OCI-LY1 (cell line): ENCODE results near the gene PRTFDC1.

Experiments
- CTCF ChIP-seq: fragments of 200-600 bp; sonication (generic), shearing (Covaris generic); IDR thresholded peaks from 2 replicates; pipeline ENCODE4 v1.5.1; 2017; ENCODE audit warnings: mild to moderate bottlenecking, antibody characterized with exemption, low read length, moderate library complexity, mixed read lengths
- EZH2 ChIP-seq: fragments of 200-600 bp; sonication (generic), shearing (Covaris generic); IDR thresholded peaks from 2 replicates; pipeline ENCODE4 v1.8.0; 2017; ENCODE audit warnings: borderline replicate concordance, mixed run types, mild to moderate bottlenecking, antibody characterized with exemption, low read length, moderate library complexity, mixed read lengths

DNA sequence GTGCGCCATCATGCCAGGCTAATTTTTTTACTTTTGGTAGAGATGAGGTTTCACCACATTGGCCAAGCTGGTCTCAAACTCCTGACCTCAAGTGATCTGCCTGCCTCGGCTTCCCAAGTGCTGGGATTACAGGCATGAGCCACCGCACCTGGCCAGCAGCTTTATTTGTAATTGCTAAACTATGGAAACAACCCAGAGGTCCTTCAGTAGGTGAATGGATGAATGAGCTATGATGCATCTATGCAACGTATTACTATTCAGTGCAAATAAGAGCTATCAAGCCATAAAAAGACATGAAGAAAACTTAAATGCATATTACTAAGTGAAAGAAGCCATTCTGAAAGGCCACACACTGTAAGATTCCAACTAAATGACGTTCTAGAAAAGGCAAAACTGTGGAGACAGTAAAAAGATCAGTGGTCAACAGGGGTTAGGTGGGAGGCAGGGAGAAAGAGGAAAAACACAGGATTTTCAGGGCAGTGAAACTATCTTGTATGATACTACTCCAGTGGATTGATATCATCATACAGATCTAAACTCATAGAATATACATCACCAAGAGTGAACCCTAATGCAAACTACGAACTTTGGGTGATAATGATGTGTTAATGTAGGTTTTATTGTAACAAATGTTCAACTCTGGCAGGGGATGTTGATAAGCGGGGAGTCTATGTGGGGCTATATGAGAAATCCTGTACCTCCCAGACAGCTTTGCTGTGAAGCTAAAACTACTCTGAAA lies 66.7 kb downstream of the PRTFDC1 start:
- no peak for TF ChIP-seq CTCF
- no peak for TF ChIP-seq EZH2
